ENCODE results near the gene ACAD11.
"Not testable (repeated sequence)": the region's sequence is repeated elsewhere in the genome, so short reads cannot be mapped to it uniquely, and the experiment has no call there.

The ACAD11 gene

DNA sequence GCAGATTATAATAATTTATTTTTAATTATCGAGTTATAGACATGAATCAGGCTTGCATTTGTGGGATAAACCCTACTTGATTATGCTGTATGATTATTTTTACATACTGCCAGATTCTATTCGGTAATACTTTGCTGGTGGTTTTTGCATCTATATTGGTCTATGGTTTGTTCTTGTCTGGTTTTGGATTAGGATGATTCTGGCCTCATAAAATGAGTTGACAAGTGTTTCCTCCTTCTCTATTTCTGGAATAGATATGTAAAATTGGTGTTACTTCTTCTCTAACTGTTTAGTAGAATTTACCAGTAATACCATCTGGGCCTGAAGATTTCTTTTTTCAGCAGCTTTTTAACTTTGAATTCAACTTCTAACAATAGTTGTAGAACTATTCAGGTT lies 95.5 kb downstream of the ACAD11 start:
- Histone ChIP-seq H3K27me3 (replicated peaks; ENCODE audit: control insufficient read depth, insufficient read depth, low read length) (no peaks in the 10 kb centered on the region), H3K36me3 (ENCODE audit: control insufficient read depth, insufficient read depth, low read length) (no peaks in the 10 kb centered on the region; the same call in none of the 2 replicates), H3K4me3 (replicated peaks; ENCODE audit: low read depth, low read length) (no peak overlapping the region)
- TF ChIP-seq, protein P1, sequence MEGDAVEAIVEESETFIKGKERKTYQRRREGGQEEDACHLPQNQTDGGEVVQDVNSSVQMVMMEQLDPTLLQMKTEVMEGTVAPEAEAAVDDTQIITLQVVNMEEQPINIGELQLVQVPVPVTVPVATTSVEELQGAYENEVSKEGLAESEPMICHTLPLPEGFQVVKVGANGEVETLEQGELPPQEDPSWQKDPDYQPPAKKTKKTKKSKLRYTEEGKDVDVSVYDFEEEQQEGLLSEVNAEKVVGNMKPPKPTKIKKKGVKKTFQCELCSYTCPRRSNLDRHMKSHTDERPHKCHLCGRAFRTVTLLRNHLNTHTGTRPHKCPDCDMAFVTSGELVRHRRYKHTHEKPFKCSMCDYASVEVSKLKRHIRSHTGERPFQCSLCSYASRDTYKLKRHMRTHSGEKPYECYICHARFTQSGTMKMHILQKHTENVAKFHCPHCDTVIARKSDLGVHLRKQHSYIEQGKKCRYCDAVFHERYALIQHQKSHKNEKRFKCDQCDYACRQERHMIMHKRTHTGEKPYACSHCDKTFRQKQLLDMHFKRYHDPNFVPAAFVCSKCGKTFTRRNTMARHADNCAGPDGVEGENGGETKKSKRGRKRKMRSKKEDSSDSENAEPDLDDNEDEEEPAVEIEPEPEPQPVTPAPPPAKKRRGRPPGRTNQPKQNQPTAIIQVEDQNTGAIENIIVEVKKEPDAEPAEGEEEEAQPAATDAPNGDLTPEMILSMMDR (IDR thresholded peaks at IDR 0.05; ENCODE audit: insufficient read depth, low read length, poor library complexity, severe bottlenecking) = no peak
- DNase-seq (ENCODE audit: extremely low read depth, insufficient read length) = no peak

DNA sequence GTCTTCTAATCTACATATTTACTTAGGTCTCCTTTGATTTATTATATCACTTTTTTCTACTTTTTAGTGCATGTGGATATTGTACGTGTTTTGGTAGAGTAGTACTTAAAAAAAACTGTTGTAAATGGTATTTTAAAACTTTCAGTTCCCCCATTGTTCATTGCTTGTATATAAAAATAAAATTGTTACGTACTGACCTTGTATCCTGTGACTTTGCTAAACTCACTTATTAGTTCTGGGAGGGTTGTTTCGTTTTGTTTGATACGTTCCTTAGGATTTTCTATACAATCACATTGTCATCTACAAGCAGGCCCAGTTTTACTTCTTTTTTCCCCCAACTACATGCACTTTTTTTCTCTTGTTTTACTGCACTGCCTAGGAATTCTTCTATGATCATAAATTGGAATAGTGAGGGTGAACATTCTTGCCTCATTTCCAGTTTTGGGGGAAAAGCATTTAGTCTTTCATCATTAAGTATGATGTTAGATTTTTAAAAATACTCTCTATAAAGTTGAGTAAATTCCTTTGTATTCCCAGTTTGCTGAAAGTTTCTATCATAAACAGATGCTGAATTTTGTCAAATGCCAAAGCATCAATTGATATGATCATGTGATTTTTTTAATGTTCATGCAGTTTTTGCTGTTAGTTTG lies 96.1 kb downstream of the ACAD11 start:
- no peak for DNase-seq (ENCODE audit: extremely low read depth, insufficient read length)
- no peaks in the 10 kb centered on the region for H3K27me3 ChIP-seq (replicated peaks; ENCODE audit: control insufficient read depth, insufficient read depth, low read length)
- H3K4me3 ChIP-seq (replicated peaks; ENCODE audit: low read depth, low read length) = no peak overlapping the region
- H3K36me3 ChIP-seq (ENCODE audit: control insufficient read depth, insufficient read depth, low read length) = no peaks in the 10 kb centered on the region; the same call in none of the 2 replicates
- TF ChIP-seq, protein P1 (IDR thresholded peaks at IDR 0.05; ENCODE audit: insufficient read depth, low read length, poor library complexity, severe bottlenecking) = no peak

DNA sequence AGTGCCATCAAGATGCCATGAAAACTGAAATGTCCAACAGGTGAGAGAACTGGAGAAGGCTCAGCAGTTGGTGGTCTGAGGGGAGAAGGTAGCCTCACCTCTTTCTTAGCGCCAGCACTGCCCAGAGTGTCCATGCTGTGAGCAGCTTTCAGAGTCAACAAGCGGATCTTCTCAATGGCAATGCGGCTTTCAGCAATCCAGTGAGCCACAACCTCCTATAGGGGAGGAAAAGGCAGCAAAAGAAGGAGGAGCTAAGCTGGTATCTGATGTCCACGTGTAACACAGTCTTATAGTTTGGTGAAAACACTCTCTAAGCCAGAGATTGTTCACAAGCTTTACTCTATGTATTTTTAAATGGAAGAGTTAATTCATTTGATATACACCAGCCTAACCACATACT lies 98.6 kb downstream of the ACAD11 start:
- Histone ChIP-seq H3K36me3 (ENCODE audit: control insufficient read depth, insufficient read depth, low read length) (no peaks in the 10 kb centered on the region; the same call in none of the 2 replicates), H3K27me3 (replicated peaks; ENCODE audit: control insufficient read depth, insufficient read depth, low read length) (no peaks in the 10 kb centered on the region), H3K4me3 (replicated peaks; ENCODE audit: low read depth, low read length) (no peak overlapping the region)
- DNase-seq (ENCODE audit: extremely low read depth, insufficient read length) = no peak
- TF ChIP-seq, protein P1 (IDR thresholded peaks at IDR 0.05; ENCODE audit: insufficient read depth, low read length, poor library complexity, severe bottlenecking) = no peak

DNA sequence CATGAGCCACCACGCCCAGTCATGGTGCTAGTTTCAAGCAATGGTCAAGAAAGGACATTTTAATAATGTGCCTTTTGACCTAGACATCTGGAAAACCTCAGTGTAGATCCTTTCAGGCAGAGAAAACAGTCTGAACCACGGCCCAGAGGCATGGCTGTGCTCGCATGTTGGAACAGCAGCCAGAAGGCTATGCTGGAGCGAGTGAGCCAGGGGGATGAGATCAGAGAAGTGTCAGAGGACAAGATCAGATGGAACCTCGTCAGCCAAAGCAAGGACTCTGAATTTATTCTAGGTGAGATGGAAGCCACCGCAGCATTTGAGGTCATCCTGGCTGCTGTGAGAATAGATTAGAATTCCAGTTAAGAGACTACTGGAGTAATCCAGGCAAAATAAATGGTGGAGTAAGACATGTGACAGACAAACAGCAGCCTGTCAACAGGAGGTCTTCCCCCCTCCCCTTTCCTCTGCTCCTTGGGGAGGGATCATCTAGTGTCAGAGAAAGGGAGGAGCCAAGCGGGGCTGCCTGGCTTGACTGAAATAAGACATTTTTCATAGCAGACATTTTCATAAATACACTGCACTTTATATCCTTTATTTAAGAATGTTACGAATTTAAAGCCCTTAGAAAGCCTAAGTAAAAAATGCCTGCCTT lies 103.0 kb downstream of the ACAD11 start:
- Histone ChIP-seq H3K36me3 (ENCODE audit: control insufficient read depth, insufficient read depth, low read length) (no peaks in the 10 kb centered on the region; the same call in 1 of the 2 replicates), H3K4me3 (replicated peaks; ENCODE audit: low read depth, low read length) (no peak overlapping the region), H3K27me3 (replicated peaks; ENCODE audit: control insufficient read depth, insufficient read depth, low read length) (no peaks in the 10 kb centered on the region)
- DNase-seq (ENCODE audit: extremely low read depth, insufficient read length) = no peak
- TF ChIP-seq, protein P1 (IDR thresholded peaks at IDR 0.05; ENCODE audit: insufficient read depth, low read length, poor library complexity, severe bottlenecking) = no peak

DNA sequence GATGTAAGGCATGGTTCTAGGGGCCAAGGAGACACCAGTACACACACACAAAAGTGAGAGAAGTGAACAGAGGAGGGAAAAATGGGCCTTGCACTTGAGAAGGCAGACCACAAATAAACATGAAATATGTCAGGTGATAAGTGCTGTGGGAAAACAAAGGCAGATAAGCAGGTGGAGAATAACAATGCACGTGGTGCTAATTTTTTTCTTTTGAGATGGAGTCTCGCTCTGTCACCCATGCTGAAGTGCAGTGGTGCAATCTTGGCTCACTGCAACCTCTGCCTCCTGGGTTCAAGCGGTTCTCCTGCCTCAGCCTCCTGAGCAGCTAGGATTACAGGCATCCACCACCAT lies 103.6 kb downstream of the ACAD11 start:
- H3K4me3 ChIP-seq (replicated peaks; ENCODE audit: low read depth, low read length); H3K36me3 ChIP-seq (ENCODE audit: control insufficient read depth, insufficient read depth, low read length); H3K27me3 ChIP-seq (replicated peaks; ENCODE audit: control insufficient read depth, insufficient read depth, low read length); DNase-seq (ENCODE audit: extremely low read depth, insufficient read length): not testable (repeated sequence)

DNA sequence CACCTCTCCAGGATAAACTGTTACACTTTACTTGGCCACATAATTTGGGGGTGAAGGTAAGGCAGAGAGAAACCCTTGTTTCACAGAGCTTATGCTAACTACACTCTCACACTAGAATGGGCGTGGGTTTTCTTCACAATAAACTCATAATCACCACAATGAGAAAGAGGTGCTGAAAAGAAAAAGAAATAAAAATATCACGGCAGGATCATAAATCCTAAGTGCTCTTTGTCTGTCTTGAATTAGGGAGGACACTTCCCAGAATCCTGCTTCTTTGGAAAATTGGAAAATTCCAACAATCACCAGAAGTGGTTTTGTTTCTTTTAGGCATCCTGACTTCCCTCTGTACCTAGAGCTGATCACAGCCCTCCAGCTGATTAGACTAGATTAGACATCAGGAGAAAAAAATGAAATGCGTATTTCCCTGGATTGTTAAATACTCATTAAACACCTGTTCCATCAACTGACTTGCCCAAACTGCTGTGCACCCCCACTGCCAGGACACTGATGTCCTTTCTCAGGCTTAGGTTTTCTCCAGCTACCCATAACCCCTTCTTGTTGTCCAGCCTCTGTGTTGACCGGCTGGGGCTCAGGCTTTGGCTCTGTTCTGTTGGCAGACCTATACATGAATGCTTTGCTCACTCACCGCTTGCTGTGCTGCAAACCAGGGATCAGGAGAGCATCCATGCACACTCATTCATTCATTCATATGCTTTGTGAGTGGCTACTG lies 104.1 kb downstream of the ACAD11 start:
- DNase-seq (ENCODE audit: extremely low read depth, insufficient read length) = no peak
- no peaks in the 10 kb centered on the region; the same call in 1 of the 2 replicates for H3K36me3 ChIP-seq (ENCODE audit: control insufficient read depth, insufficient read depth, low read length)
- TF ChIP-seq, protein P1 (IDR thresholded peaks at IDR 0.05; ENCODE audit: insufficient read depth, low read length, poor library complexity, severe bottlenecking) = no peak
- no peaks in the 10 kb centered on the region for H3K27me3 ChIP-seq (replicated peaks; ENCODE audit: control insufficient read depth, insufficient read depth, low read length)
- no peak overlapping the region for H3K4me3 ChIP-seq (replicated peaks; ENCODE audit: low read depth, low read length)

Measured in GM06990 (cell line).